ENCODE measurements around the gene CCDC83.
"Not testable (repeated sequence)": the region's sequence is repeated elsewhere in the genome, so short reads cannot be mapped to it uniquely, and the experiment has no call there.

Gene CCDC83

GRCh38 chr11:85840932-85841331 lies 14.3 kb upstream of the CCDC83 start:
- not testable (repeated sequence) for DNase-seq

GRCh38 chr11:85843929-85844328 lies 11.3 kb upstream of the CCDC83 start:
- no peak for DNase-seq

GRCh38 chr11:85844439-85845123 lies 10.6 kb upstream of the CCDC83 start:
- DNase-seq, result no peak

- no peak for DNase-seq
These were observed 10.0 kb upstream of the CCDC83 start for GRCh38 chr11:85845124-85845631.

- no peak for DNase-seq
These were observed 7.7 kb upstream of the CCDC83 start for GRCh38 chr11:85847436-85847835.

GRCh38 chr11:85848006-85848405 lies 7.2 kb upstream of the CCDC83 start:
- no peak for DNase-seq

GRCh38 chr11:85848556-85848955 lies 6.6 kb upstream of the CCDC83 start:
- no peak for DNase-seq

- not testable (repeated sequence) for DNase-seq
These were observed 2.4 kb upstream of the CCDC83 start for GRCh38 chr11:85852754-85853153.

GRCh38 chr11:85853541-85853940 lies 1.6 kb upstream of the CCDC83 start:
- DNase-seq, result not testable (repeated sequence)

- DNase-seq, result no peak
These were observed 999 bp upstream of the CCDC83 start for GRCh38 chr11:85854212-85854556.

GRCh38 chr11:85854557-85855340 lies 434 bp upstream of the CCDC83 start:
- peak; percentile 85 to 91 for DNase-seq

GRCh38 chr11:85857098-85857497 lies 1.9 kb downstream of the CCDC83 start:
- no peak for DNase-seq

- DNase-seq, result not testable (repeated sequence)
These were observed 4.4 kb downstream of the CCDC83 start for GRCh38 chr11:85859541-85859940.

GRCh38 chr11:85863855-85864254 lies 8.7 kb downstream of the CCDC83 start:
- no peak for DNase-seq

GRCh38 chr11:85866137-85866827 lies 11.1 kb downstream of the CCDC83 start:
- no peak for DNase-seq

- DNase-seq, result no peak
These were observed 12.6 kb downstream of the CCDC83 start for GRCh38 chr11:85867751-85868150.

GRCh38 chr11:85869781-85870180 lies 14.6 kb downstream of the CCDC83 start:
- DNase-seq, result no peak

- DNase-seq, result no peak
These were observed 19.1 kb downstream of the CCDC83 start for GRCh38 chr11:85874265-85874664.

GRCh38 chr11:85875505-85875904 lies 20.3 kb downstream of the CCDC83 start:
- no peak for DNase-seq

GRCh38 chr11:85884581-85885021 lies 29.4 kb downstream of the CCDC83 start:
- no peak for DNase-seq

- DNase-seq, result no peak
These were observed 31.2 kb downstream of the CCDC83 start for GRCh38 chr11:85886089-85887056.

GRCh38 chr11:85889108-85889507 lies 33.9 kb downstream of the CCDC83 start:
- no peak for DNase-seq

Measured in hippocampal formation (tissue), 2 donors.